ENCODE data around the gene RASSF6. TPM values are rescaled to one million over a fixed set of nuclear protein-coding genes. Genes with fewer than 3 reads are reported as not detected.
"Not testable (repeated sequence)": the region's sequence is repeated elsewhere in the genome, so short reads cannot be mapped to it uniquely, and the experiment has no call there.

Gene RASSF6
- total RNA-seq, 2 experiments from 2014 or later: 0.06 TPM; not detected in 1

DNA sequence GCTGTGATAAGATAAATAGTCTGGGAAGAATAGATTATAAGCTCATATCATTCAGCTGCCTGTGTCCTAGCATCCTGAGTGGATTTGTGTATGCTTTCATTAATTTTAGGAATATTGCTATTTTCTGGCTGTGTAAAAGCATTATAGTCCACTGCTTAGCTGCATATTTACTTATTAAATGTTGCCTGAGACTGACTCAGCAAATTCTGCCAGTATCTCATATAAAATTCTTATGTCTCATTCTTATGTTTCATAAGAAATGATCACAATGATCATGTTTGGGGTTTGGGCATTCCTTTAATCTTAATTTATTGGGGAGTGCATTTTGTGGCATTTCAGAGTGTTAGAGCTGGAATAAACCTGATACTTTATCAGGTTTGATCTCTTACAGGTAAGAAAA lies 34.9 kb downstream of the RASSF6 start:
- ATAC-seq (ENCODE audit: low read depth) (no peak), DNase-seq (no peak)
- Mint-ChIP-seq H3K4me1 (no peaks in the 10 kb centered on the region), H3K36me3 (no peaks in the 10 kb centered on the region), H3K4me3 (no peak overlapping the region), H3K9me3 (no peaks in the 10 kb centered on the region), H3K27me3 (peaks cover 4% of the 10 kb centered on the region), H3K27ac (no peak overlapping the region)
- POLR2A ChIA-PET: no interaction called here

DNA sequence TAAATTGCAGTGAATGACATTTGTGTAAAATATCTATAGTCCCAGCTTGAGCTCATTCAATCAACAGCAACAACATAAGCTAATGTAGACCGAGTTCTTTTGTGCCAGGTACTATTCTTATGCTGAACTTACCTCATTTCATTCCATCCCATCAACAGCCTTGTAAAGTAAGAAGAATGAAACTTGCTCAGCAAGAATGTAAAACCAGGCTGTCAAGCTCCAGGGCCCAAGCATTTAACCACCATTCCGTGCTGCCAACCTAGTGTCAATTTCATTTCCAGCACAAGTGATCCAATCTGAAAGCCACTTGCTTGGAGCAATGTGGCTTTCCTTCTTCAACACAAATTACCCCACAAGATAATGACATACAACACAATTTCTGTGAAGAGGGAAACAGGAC lies 36.6 kb downstream of the RASSF6 start:
- DNase-seq (no peak), ATAC-seq (ENCODE audit: low read depth) (no peak)
- Mint-ChIP-seq H3K4me3 (no peak overlapping the region), H3K27me3 (no peaks in the 10 kb centered on the region), H3K27ac (no peak overlapping the region), H3K9me3 (no peaks in the 10 kb centered on the region), H3K4me1 (no peaks in the 10 kb centered on the region), H3K36me3 (no peaks in the 10 kb centered on the region)
- POLR2A ChIA-PET: no interaction called here

DNA sequence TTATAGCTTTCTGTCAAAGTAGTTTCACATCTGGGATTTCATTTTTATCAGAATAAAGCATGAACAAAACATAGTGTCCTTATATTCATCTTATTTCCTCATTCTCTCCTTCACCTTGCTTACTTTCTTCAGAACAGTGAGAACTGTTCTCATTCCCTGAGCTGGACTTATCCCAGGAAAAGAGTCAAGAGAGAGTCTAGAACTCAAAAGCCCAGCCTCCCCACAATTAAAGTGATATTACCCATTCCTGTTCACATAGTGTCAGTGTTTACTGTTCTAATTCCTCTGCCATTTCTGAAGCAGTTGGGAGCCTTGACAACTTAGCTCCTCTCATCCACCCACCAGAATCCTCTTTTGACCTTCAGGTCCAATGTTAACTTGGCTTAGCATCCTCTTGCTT lies 42.9 kb downstream of the RASSF6 start:
- POLR2A ChIA-PET: no interaction called here
- no peak overlapping the region for H3K4me3 Mint-ChIP-seq
- H3K36me3 Mint-ChIP-seq: no peaks in the 10 kb centered on the region
- no peaks in the 10 kb centered on the region for H3K4me1 Mint-ChIP-seq
- no peaks in the 10 kb centered on the region for H3K9me3 Mint-ChIP-seq
- DNase-seq (no peak), ATAC-seq (ENCODE audit: low read depth) (no peak)
- H3K27me3 Mint-ChIP-seq: no peaks in the 10 kb centered on the region
- no peak overlapping the region for H3K27ac Mint-ChIP-seq

DNA sequence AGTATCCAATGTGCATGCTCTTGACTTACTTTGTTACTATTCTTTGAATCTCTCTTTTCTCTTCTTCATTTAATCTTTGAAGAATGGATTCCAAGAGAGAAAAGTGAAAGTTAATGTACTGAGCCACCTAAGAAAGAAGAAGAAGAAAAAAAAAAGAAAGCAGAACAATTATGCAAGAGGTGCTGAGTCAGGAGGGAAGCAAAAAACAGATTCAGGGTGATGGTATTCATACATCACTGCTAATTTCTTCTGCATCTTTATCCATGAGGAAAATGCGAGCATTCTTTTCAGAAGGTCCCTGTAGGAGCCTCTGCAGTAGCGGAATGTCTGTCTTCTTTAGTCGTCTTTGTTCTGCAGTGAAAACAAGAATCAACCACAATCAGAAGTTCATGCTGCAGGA lies 43.9 kb downstream of the RASSF6 start:
- H3K27me3 Mint-ChIP-seq: no peaks in the 10 kb centered on the region
- no peak for DNase-seq
- POLR2A ChIA-PET: no interaction called here
- no peak overlapping the region for H3K4me3 Mint-ChIP-seq
- H3K27ac Mint-ChIP-seq: no peak overlapping the region
- no peaks in the 10 kb centered on the region for H3K36me3 Mint-ChIP-seq
- no peaks in the 10 kb centered on the region for H3K9me3 Mint-ChIP-seq
- no peaks in the 10 kb centered on the region for H3K4me1 Mint-ChIP-seq
- ATAC-seq (ENCODE audit: low read depth): no peak

DNA sequence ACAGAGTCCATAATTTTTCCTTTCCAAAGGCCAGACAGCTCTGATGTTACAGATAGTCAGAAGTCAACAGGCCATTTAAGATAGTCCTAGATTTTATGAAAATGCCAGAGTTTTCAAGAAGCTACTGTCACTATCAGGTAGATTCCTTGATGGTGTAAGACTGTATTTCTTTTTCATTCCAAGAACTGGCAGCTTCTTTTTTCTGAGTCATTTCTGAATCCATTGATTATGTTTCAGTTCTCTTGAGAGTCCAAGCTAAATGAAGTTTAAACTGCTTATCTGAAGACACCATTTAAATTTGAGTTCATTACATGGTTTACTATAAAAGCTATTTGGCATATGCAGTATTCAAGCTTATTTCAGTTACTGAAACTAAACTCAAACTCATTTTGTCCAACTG lies 44.6 kb downstream of the RASSF6 start:
- Mint-ChIP-seq H3K4me3 (no peak overlapping the region), H3K9me3 (no peaks in the 10 kb centered on the region), H3K4me1 (no peaks in the 10 kb centered on the region), H3K27me3 (no peaks in the 10 kb centered on the region), H3K27ac (no peak overlapping the region), H3K36me3 (no peaks in the 10 kb centered on the region)
- POLR2A ChIA-PET: no interaction called here
- ATAC-seq (ENCODE audit: low read depth) (no peak), DNase-seq (no peak)

DNA sequence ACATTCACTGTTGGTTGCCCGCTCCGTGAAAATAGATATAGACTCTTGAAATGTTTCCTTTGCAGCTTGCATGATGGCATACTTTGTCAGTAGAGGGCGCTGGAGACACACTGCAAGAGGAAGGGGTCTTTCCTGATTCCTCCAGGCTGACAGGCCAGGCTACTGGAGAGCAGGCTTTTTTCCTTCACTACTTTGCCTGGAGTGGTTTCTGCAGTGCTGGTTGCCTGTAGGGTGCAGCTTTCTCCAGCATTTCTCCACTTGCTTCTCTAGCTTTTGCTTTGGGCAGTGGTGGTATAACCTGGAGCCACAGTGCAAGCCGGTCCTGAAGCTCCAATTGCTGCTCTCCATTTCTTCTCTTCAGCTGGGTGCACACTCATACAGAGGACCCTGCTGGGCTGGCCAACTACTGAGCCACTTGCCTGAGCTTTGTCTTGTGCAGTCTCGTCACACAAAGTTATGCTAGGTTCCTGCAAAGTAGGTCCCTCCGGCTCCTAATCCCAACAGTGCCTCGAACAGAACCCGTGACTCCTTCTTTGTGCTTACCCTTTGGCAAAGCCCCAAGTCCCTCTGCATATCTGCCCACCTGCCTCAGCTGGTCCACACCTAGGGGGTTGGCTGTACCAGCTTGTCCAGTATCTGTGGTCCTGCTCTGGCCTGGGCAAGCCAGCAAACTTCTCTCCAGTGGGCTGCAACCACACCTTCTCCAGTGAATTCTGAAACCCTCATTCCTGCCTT lies 46.3 kb downstream of the RASSF6 start:
- H3K36me3 Mint-ChIP-seq: no peaks in the 10 kb centered on the region
- H3K27ac Mint-ChIP-seq: no peak overlapping the region
- DNase-seq (no peak), ATAC-seq (ENCODE audit: low read depth) (no peak)
- H3K4me1 Mint-ChIP-seq: no peaks in the 10 kb centered on the region
- POLR2A ChIA-PET: no interaction called here
- H3K9me3 Mint-ChIP-seq: no peaks in the 10 kb centered on the region
- H3K4me3 Mint-ChIP-seq: no peak overlapping the region
- H3K27me3 Mint-ChIP-seq: no peaks in the 10 kb centered on the region

DNA sequence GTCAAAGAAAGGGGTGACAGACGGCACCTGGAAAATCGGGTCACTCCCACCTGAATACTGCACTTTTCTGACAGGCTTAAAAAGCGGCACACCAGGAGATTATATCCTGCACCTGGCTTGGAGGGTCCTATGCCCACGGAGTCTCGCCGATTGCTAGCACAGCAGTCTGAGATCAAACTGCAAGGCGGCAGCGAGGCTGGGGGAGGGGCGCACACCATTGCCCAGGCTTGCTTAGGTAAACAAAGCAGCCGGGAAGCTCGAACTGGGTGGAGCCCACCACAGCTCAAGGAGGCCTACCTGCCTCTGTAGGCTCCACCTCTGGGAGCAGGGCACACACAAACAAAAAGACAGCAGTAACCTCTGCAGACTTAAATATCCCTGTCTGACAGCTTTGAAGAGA lies 69.4 kb downstream of the RASSF6 start:
- ATAC-seq (ENCODE audit: low read depth); POLR2A ChIA-PET; DNase-seq; H3K27me3 Mint-ChIP-seq; H3K9me3 Mint-ChIP-seq; H3K36me3 Mint-ChIP-seq; H3K4me3 Mint-ChIP-seq; H3K4me1 Mint-ChIP-seq; H3K27ac Mint-ChIP-seq: not testable (repeated sequence)

DNA sequence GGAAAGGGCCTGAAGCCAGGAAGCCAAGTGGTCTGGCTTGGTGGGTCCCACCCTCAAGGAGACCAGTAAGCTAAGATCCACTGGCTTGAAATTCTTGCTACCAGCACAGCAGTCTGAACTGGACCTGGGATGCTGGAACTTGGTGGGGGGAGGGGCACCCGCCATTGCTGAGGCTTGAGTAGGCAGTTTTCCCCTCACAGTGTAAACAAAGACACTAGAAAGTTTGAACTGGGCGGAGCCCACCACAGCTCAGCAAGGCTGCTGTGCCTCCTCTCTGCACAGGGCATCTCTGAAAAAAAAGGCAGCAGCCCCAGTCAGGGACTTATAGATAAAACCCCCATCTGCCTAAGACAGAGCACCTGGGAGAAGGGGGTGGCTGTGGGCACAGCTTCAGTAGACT lies 75.6 kb downstream of the RASSF6 start:
- POLR2A ChIA-PET: no interaction called here
- DNase-seq (no peak), ATAC-seq (ENCODE audit: low read depth) (no peak)
- H3K4me3 Mint-ChIP-seq: no peak overlapping the region
- H3K36me3 Mint-ChIP-seq: no peaks in the 10 kb centered on the region
- no peaks in the 10 kb centered on the region for H3K9me3 Mint-ChIP-seq
- H3K27me3 Mint-ChIP-seq: no peaks in the 10 kb centered on the region
- no peaks in the 10 kb centered on the region for H3K4me1 Mint-ChIP-seq
- H3K27ac Mint-ChIP-seq: no peak overlapping the region

DNA sequence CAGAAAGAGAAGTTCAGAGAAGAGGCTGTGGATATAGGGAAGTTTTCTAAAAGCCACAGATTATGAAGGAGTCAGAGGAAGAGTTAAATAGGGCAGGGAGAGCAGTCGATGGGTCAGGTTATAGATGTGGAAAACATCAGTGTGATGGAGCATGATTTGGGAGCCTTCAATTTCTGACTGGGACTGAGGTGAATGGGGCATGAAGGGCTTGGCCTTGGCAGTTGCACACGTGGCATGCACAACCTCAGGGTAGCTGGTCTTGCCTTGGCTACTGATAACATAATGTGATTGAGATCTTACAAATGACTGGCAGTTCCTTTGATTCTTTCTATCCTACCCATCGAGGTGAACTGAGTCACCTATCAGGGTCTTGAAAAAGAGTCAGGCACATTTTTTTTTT lies 79.0 kb downstream of the RASSF6 start:
- Mint-ChIP-seq H3K4me3 (no peak overlapping the region), H3K4me1 (no peaks in the 10 kb centered on the region), H3K27me3 (no peaks in the 10 kb centered on the region), H3K27ac (no peak overlapping the region), H3K36me3 (no peaks in the 10 kb centered on the region), H3K9me3 (no peaks in the 10 kb centered on the region)
- POLR2A ChIA-PET: no interaction called here
- ATAC-seq (ENCODE audit: low read depth): no peak
- DNase-seq: no peak

DNA sequence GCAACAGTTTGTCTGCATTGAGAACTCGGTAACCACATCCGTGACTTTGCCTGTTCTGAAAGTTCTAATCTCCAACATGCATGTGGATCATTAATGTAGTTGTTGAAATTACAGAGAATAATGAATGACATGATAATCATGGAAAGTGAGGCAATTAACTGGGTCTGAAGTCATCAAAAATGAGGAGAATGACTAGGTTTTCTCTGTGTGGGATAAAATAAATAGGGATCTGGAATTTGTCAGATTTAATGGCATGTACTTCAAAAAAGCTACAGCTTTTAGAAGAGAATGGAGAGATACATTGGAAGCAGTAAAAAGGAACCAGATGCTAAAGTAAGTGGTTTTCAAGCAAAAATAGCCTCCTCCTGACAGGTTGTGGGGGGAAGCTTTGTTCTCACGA lies 79.4 kb downstream of the RASSF6 start:
- no peak for ATAC-seq (ENCODE audit: low read depth)
- DNase-seq: no peak
- no peaks in the 10 kb centered on the region for H3K36me3 Mint-ChIP-seq
- H3K4me1 Mint-ChIP-seq: no peaks in the 10 kb centered on the region
- H3K9me3 Mint-ChIP-seq: no peaks in the 10 kb centered on the region
- H3K27ac Mint-ChIP-seq: no peak overlapping the region
- no peak overlapping the region for H3K4me3 Mint-ChIP-seq
- POLR2A ChIA-PET: no interaction called here
- H3K27me3 Mint-ChIP-seq: no peaks in the 10 kb centered on the region

DNA sequence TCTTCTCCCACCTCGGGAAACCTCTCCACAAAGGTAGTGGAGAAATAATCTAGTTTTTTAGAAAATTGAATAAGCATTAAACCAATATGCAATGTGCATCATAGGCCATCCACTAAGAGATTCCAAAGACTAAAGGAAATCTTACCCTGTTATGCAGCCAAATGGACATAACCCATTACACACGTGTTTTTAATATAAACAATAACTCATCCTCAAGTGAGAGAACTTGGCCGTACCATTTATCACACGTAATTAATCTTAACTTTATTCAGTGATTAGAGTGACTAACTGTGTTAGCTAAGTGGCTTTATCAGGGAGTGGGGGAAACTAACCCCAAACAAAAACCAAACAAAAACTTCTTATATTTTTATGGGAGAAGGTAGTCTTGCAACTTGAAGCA lies 80.8 kb downstream of the RASSF6 start:
- Mint-ChIP-seq H3K27ac (no peak overlapping the region), H3K27me3 (peaks cover 2% of the 10 kb centered on the region), H3K4me3 (no peak overlapping the region), H3K9me3 (no peaks in the 10 kb centered on the region), H3K4me1 (no peaks in the 10 kb centered on the region), H3K36me3 (no peaks in the 10 kb centered on the region)
- DNase-seq (no peak), ATAC-seq (ENCODE audit: low read depth) (no peak)
- POLR2A ChIA-PET: no interaction called here

DNA sequence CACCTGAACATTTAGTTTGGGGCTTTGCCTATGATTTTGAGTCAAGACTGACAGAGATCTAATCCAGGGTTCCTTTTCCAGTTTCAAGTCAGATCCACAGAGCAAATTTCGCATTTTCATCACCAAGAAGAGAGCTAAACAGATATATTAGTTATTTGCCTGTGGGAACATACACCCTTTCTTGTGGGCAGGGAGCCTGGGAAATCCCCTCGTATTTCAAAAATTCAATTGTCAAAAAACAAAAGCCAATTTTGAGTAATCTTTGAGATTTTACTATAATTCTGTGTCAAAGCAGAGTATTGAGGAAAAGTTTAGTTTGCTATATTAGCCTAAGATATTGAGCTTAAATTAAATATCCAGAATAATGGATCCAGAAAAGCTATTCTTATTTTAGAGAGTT lies 82.1 kb downstream of the RASSF6 start:
- DNase-seq (no peak), ATAC-seq (ENCODE audit: low read depth) (no peak)
- peaks cover 2% of the 10 kb centered on the region for H3K27me3 Mint-ChIP-seq
- H3K4me3 Mint-ChIP-seq: no peak overlapping the region
- no peaks in the 10 kb centered on the region for H3K4me1 Mint-ChIP-seq
- no peaks in the 10 kb centered on the region for H3K9me3 Mint-ChIP-seq
- POLR2A ChIA-PET: no interaction called here
- no peak overlapping the region for H3K27ac Mint-ChIP-seq
- no peaks in the 10 kb centered on the region for H3K36me3 Mint-ChIP-seq

DNA sequence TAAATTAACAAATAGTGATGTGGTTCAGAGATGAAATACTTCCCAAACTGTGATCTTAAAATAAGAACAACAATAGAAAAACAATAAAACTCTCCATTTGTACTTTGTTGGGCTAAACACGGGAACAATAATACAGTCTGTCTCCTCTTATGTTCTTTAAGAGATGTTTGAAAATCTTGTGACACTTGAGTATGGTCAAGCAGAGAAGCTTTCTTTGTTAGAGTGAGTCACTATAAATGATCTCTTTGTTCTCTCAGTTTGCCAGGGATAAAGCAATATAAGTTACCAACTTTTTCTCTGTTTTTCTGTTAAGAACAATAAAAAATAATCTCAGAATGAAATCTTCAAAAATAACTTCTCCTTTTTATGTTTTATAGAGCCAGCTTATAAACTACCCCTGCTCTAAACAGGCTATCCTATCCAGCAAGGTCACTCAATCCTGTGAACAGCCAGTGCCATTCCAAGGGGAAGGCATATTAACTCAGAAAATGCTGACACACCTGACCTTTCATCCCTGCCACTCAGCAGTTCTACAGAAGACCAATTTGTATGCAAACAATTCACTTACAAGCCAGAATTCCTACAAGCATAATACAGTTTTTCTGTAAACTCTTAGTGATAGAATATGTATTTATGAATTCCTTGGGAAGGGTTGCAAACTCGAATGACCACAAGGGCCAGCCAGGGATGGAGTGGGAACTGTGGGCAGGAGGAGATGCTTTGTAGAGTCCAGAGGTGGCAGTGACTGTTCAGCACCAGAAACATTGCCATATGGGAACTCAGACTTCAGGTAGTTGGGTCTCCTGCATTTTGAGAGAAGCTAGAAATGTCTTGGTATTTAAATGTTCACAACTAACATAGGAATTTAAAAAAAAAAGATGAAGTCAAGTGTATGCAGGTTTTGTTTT lies 86.5 kb downstream of the RASSF6 start:
- H3K9me3 Mint-ChIP-seq: no peaks in the 10 kb centered on the region
- no peak overlapping the region for H3K27ac Mint-ChIP-seq
- ATAC-seq (ENCODE audit: low read depth): no peak
- no peak overlapping the region for H3K4me3 Mint-ChIP-seq
- H3K4me1 Mint-ChIP-seq: no peaks in the 10 kb centered on the region
- peaks cover 4% of the 10 kb centered on the region for H3K27me3 Mint-ChIP-seq
- DNase-seq: no peak
- no peaks in the 10 kb centered on the region for H3K36me3 Mint-ChIP-seq
- POLR2A ChIA-PET: no interaction called here

DNA sequence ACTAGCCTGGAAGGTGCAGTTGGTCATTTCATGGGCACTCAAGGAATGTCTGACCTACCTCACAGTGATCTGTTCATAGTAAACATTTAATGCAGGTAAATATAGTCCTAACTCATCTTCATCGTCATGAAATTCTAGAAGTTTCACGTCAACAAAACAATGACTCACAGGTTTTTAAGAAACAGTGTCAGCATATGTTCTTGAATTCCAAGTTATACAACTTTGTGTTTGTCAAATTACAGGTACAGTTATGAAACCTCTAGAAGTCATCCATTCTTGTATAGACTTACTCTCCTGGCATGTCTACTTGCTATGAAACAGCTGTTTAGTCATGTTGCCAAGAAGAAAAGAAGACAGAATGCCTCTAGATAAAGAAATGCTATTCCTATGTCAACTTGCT lies 92.1 kb downstream of the RASSF6 start:
- no peak overlapping the region for H3K4me3 Mint-ChIP-seq
- ATAC-seq (ENCODE audit: low read depth): no peak

More for the DNA sequence above, 92.1 kb downstream of the RASSF6 start:
- Mint-ChIP-seq H3K27me3 (peaks cover 2% of the 10 kb centered on the region), H3K4me1 (no peaks in the 10 kb centered on the region), H3K9me3 (no peaks in the 10 kb centered on the region), H3K27ac (no peak overlapping the region), H3K36me3 (no peaks in the 10 kb centered on the region)
- DNase-seq: no peak
- POLR2A ChIA-PET: no interaction called here

Data from activated naive CD8-positive, alpha-beta T cell treated with anti-CD3 and anti-CD28 coated beads, Interleukin-2, amount 10 ng/mL, durations not matched to agents 7 days and 5 days (primary cell).